Right lobe of liver (tissue), 4 donors: ENCODE data around the gene APBB2.

ENCODE experiments used
- POLR2A ChIP-seq: fragments of 450-650 bp; IDR thresholded peaks from one replicate; pipeline ENCODE4 v1.6.1; 2017; ENCODE audit warnings: antibody characterized with exemption, mild to moderate bottlenecking
- TF ChIP-seq, protein P1 (sequence below), 4 donors: fragments of 200-600 bp in 3 of 4; fragments of 450-650 bp in 1 of 4; IDR thresholded peaks; one replicate each; pipeline versions ENCODE4 v1.5.1 to v1.8.0; 2016 to 2022; ENCODE audit warnings: antibody characterized with exemption in 4 of 4, mild to moderate bottlenecking in 2 of 4
- donor health status: DM: no; HTN: no; CAD: no.
- donor health status: DM: no; HTN: no; CAD: no.
- donor health status: DM: no; HTN: yes; CAD: no.

DNA sequence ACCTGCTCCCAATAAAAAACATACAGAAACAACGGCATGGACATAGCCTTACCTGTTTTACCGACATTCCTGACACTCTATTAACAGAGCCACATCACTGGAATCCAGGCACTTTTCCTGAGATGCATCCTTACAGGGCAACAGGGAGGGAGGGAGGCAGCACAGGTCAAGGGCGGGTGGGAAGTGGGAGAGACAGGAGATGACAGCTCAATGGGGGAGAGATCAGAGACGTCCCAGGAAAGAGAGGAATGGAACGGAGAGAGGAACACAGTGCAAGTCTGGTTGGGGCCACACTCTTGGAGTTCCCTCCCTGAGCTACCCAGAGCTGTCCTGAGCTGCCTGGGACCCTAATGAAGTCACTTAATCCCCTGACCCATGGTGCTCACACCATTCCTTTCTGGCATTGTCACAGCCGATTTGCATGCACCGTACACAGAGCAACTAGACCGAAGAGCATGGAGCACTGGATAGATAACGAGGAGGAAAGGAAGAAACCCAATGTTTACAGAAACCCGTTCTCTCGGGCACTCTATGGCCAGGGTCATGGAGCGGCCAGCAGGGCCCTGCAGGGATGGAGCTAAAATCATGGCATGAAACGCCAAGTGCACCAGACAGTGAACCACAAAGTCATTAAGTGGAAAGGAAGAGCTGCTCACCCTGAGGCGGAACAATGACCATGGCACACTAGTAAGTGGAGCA is 371.5 kb downstream of the APBB2 start:
- TF ChIP-seq, protein P1, sequence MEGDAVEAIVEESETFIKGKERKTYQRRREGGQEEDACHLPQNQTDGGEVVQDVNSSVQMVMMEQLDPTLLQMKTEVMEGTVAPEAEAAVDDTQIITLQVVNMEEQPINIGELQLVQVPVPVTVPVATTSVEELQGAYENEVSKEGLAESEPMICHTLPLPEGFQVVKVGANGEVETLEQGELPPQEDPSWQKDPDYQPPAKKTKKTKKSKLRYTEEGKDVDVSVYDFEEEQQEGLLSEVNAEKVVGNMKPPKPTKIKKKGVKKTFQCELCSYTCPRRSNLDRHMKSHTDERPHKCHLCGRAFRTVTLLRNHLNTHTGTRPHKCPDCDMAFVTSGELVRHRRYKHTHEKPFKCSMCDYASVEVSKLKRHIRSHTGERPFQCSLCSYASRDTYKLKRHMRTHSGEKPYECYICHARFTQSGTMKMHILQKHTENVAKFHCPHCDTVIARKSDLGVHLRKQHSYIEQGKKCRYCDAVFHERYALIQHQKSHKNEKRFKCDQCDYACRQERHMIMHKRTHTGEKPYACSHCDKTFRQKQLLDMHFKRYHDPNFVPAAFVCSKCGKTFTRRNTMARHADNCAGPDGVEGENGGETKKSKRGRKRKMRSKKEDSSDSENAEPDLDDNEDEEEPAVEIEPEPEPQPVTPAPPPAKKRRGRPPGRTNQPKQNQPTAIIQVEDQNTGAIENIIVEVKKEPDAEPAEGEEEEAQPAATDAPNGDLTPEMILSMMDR (IDR thresholded peaks at IDR 0.05) = no peak
- no peak for TF ChIP-seq POLR2A
